Progenitor cell of endocrine pancreas (in vitro differentiated cells): ENCODE measurements around the gene ANKRD22. TPM values are rescaled to one million over a fixed set of nuclear protein-coding genes. Genes with fewer than 3 reads are reported as not detected.

ENCODE experiments used
- DNase-seq: peaks from one replicate; pipeline ENCODE4 v3.0.0; 2021; ENCODE audit warnings: low spot score; ENCODE audit not compliant: unreplicated experiment
- H3K27ac Mint-ChIP-seq: 2 replicates; pipeline ENCODE4 v1.8.0; 2021; ENCODE audit warnings: mild to moderate bottlenecking, moderate library complexity, mixed read lengths
- H3K27me3 Mint-ChIP-seq: 2 replicates; pipeline ENCODE4 v1.8.0; 2021; ENCODE audit warnings: mixed read lengths
- H3K36me3 Mint-ChIP-seq: 2 replicates; pipeline ENCODE4 v1.8.0; 2022; ENCODE audit warnings: mixed read lengths; ENCODE audit not compliant: insufficient read depth
- H3K4me1 Mint-ChIP-seq: 2 replicates; pipeline ENCODE4 v1.8.0; 2021; ENCODE audit warnings: low read depth, mixed read lengths
- H3K4me3 Mint-ChIP-seq: 2 replicates; pipeline ENCODE4 v1.8.0; 2021; ENCODE audit warnings: low read depth, mild to moderate bottlenecking, moderate library complexity, mixed read lengths
- H3K9me3 Mint-ChIP-seq: 2 replicates; pipeline ENCODE4 v1.8.0; 2021; ENCODE audit warnings: low read depth, mixed read lengths
- total RNA-seq: library from RNA; stranded (reverse); gene quantifications from 2 replicates; pipeline ENCODE4 v1.2.1, GENCODE V29; 2021
- TF ChIP-seq, protein P1 (sequence below): fragments of 200-600 bp; sonication (generic); IDR thresholded peaks from one replicate; pipeline ENCODE4 v1.5.0; 2021; ENCODE audit warnings: antibody characterized with exemption, mild to moderate bottlenecking; ENCODE audit not compliant: unreplicated experiment

Gene ANKRD22
- total RNA-seq, 1 donor from 2014 or later: not detected

DNA sequence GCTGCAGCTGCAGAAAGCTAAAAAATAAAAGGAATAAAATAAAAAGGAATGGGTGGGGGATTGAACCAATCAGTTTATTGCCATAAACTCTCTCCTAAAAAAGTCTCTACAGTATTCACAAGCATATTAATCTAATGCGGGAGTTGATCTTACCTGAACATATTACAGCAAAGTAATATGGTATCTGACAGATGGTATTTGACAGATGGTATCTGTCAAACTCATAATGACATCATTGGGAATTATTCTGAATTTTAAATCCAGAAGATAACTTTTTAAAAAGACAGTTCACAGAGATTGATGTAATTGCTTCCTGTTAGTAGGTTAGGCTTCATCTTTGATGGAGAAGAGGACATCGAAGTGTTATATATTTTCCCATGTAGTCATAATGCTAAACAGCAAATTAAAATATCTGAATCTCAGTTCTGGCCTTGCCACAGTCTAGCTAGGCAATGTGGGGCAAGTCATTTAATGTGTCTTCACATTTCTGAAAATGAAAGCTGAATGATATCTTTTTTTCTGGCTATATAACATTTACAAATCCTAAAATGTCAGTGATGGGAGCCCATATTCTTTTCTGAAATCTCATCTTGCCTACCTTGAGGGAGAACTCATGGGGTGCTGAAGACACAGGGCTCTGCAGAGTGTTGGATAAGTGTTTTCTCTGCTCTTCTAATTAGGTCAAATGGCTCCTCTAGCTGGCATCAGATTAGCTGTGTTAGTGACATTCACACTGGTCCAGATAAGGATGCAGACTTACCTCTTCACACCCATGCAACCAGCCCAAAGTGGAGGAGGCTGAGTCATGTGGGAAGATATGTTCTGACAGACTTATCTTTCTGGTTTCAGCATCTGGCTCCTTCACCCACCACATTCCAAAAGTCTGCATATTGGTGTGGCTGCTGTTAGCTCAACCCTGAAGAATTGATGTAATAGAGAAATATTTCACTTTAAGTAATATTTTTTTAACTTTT is 51.2 kb downstream of the ANKRD22 start:
- Mint-ChIP-seq H3K4me1 (no peaks in the 10 kb centered on the region), H3K9me3 (no peaks in the 10 kb centered on the region), H3K36me3 (no peaks in the 10 kb centered on the region), H3K27me3 (peaks cover 3% of the 10 kb centered on the region), H3K27ac (no peak overlapping the region), H3K4me3 (no peak overlapping the region)
- no peak for DNase-seq
- TF ChIP-seq, protein P1, sequence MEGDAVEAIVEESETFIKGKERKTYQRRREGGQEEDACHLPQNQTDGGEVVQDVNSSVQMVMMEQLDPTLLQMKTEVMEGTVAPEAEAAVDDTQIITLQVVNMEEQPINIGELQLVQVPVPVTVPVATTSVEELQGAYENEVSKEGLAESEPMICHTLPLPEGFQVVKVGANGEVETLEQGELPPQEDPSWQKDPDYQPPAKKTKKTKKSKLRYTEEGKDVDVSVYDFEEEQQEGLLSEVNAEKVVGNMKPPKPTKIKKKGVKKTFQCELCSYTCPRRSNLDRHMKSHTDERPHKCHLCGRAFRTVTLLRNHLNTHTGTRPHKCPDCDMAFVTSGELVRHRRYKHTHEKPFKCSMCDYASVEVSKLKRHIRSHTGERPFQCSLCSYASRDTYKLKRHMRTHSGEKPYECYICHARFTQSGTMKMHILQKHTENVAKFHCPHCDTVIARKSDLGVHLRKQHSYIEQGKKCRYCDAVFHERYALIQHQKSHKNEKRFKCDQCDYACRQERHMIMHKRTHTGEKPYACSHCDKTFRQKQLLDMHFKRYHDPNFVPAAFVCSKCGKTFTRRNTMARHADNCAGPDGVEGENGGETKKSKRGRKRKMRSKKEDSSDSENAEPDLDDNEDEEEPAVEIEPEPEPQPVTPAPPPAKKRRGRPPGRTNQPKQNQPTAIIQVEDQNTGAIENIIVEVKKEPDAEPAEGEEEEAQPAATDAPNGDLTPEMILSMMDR: no peak

DNA sequence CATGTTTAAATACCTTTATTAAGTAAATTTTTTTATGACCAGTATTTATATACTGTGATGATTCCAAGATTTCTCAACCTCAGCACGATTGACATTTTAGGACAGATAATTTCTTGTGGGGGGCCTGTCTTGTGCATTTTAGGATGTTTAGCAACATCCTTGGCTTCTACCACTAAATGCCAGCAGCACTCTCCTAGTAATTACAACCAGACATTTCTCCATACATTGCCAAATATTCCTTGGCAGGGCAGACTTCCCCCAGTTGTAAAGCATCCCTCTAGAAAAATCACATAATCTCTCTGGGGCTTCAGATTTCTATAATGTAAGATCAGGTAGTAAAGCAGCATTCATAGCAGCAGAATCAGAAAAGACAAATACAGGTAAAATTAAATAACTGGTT is 56.9 kb downstream of the ANKRD22 start:
- DNase-seq: no peak
- Mint-ChIP-seq H3K27ac (no peak overlapping the region), H3K27me3 (peaks cover 3% of the 10 kb centered on the region), H3K9me3 (no peaks in the 10 kb centered on the region), H3K4me1 (no peaks in the 10 kb centered on the region), H3K36me3 (no peaks in the 10 kb centered on the region), H3K4me3 (no peak overlapping the region)
- TF ChIP-seq, protein P1: no peak

DNA sequence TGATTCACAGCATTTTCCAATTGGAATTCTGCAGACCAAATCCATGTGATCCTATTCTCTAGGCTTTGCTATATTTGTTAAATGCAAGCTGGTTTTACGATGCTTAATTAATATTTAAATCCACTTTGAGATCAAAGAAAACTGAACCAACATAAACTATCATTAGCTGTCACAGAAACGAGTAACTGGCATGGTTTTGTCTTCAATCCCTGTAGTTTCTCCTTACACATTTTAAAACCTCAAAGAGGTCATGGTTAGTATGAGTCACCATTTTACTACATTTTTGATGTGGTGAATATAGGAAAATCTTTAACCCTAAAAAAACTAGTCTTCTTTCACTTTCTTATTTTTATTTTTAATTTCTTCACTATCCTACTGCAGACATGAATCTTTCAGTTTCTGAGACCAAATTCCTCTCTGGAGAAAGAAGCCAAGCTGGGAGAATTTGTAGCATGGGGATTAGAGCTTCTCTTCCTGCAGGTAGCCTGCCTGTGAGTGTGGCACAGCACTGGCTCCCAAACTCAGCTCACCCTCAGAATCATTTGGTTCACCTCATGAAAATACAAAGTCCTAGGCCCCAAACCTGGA is 57.8 kb downstream of the ANKRD22 start:
- no peak overlapping the region for H3K4me3 Mint-ChIP-seq
- H3K9me3 Mint-ChIP-seq: no peaks in the 10 kb centered on the region
- H3K27me3 Mint-ChIP-seq: peaks cover 3% of the 10 kb centered on the region
- no peak overlapping the region for H3K27ac Mint-ChIP-seq
- no peak for DNase-seq
- no peaks in the 10 kb centered on the region for H3K36me3 Mint-ChIP-seq
- TF ChIP-seq, protein P1: no peak
- H3K4me1 Mint-ChIP-seq: no peaks in the 10 kb centered on the region

DNA sequence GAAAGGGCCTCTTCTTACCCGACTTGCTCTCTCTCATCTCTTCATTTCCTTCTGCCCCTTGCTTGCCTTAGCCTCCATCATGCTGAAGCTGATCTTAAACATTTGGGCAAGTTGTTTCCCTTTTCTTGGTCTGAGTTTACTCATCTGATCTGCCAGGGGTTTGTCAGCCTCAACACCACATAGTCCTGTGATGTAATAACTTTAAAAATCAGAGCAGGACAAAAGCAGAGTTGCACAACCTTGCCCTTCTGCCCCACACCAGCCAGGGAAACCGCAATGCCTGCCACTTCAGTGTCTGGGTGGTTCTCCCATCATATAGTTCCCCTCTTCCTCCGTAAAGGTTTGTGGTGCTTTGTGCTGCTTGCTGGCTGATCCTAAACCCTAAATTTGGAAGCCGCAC is 59.0 kb downstream of the ANKRD22 start:
- peaks cover 3% of the 10 kb centered on the region for H3K27me3 Mint-ChIP-seq

DNA sequence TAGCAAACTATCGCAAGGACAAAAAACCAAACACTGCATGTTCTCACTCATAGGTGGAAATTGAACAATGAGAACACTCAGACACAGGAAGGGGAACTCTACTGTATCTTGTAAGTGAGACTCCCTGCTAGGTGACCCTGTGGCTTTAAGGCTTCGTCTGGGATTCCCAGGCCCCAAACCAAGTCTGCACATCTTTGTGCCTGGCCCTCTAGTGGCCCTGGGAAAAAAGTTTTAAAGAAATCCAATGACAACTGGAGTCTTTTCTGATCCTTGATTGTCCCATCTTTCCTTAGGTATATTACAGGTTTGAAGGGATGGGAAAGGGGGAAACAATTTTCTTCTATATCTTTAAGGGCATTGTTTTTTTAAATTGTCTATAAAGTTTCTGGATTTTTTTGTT is 59.7 kb downstream of the ANKRD22 start:
- TF ChIP-seq, protein P1: peak; percentile 71
- peaks cover 3% of the 10 kb centered on the region for H3K27me3 Mint-ChIP-seq
- H3K27ac Mint-ChIP-seq: no peak overlapping the region
- no peaks in the 10 kb centered on the region for H3K4me1 Mint-ChIP-seq
- no peaks in the 10 kb centered on the region for H3K36me3 Mint-ChIP-seq
- no peak for DNase-seq
- H3K4me3 Mint-ChIP-seq: no peak overlapping the region
- no peaks in the 10 kb centered on the region for H3K9me3 Mint-ChIP-seq

More for the DNA sequence above, 59.0 kb downstream of the ANKRD22 start:
- no peaks in the 10 kb centered on the region for H3K4me1 Mint-ChIP-seq
- no peak overlapping the region for H3K4me3 Mint-ChIP-seq
- H3K9me3 Mint-ChIP-seq: no peaks in the 10 kb centered on the region
- H3K36me3 Mint-ChIP-seq: no peaks in the 10 kb centered on the region
- H3K27ac Mint-ChIP-seq: no peak overlapping the region
- TF ChIP-seq, protein P1: no peak
- no peak for DNase-seq
